ENCODE results near the gene ITGA7.

ITGA7 gene

GRCh38 chr12:55694651-55695050, 13.1 kb downstream of the ITGA7 start:
- Histone ChIP-seq H3K9ac (no peak overlapping the region), H3K27me3 (no peaks in the 10 kb centered on the region), H3K9me3 (no peaks in the 10 kb centered on the region), H3K36me3 (no peaks in the 10 kb centered on the region), H3K4me2 (no peak overlapping the region), H4K20me1 (no peaks in the 10 kb centered on the region), H3K4me1 (no peaks in the 10 kb centered on the region), H3K27ac (no peak overlapping the region), H3K4me3 (no peak overlapping the region)
- TF ChIP-seq Cebpa-rat (IDR thresholded peaks at IDR 0.05) = no peak

GRCh38 chr12:55694188-55694515, 13.6 kb downstream of the ITGA7 start:
- Histone ChIP-seq H3K4me2 (no peak overlapping the region), H3K9ac (no peak overlapping the region), H3K36me3 (no peaks in the 10 kb centered on the region), H3K9me3 (no peaks in the 10 kb centered on the region), H3K27ac (no peak overlapping the region), H3K4me1 (no peaks in the 10 kb centered on the region), H4K20me1 (no peaks in the 10 kb centered on the region), H3K27me3 (no peaks in the 10 kb centered on the region), H3K4me3 (no peak overlapping the region)
- no peak for TF ChIP-seq Cebpa-rat (IDR thresholded peaks at IDR 0.05)

- Histone ChIP-seq H3K36me3 (no peaks in the 10 kb centered on the region), H3K4me2 (no peak overlapping the region), H3K9ac (no peak overlapping the region), H3K4me1 (no peaks in the 10 kb centered on the region), H3K27me3 (no peaks in the 10 kb centered on the region), H3K27ac (no peak overlapping the region), H4K20me1 (no peaks in the 10 kb centered on the region), H3K4me3 (no peak overlapping the region), H3K9me3 (no peaks in the 10 kb centered on the region)
- no peak for TF ChIP-seq Cebpa-rat (IDR thresholded peaks at IDR 0.05)
Observed at GRCh38 chr12:55693323-55694187, 14.1 kb downstream of the ITGA7 start.

GRCh38 chr12:55692631-55693322, 14.9 kb downstream of the ITGA7 start:
- Histone ChIP-seq H3K4me1 (no peaks in the 10 kb centered on the region), H3K9me3 (no peaks in the 10 kb centered on the region), H4K20me1 (no peaks in the 10 kb centered on the region), H3K4me3 (no peak overlapping the region), H3K9ac (no peak overlapping the region), H3K27me3 (no peaks in the 10 kb centered on the region), H3K36me3 (no peaks in the 10 kb centered on the region), H3K27ac (no peak overlapping the region), H3K4me2 (no peak overlapping the region)
- TF ChIP-seq Cebpa-rat (IDR thresholded peaks at IDR 0.05) = no peak

GRCh38 chr12:55688716-55689655, 18.7 kb downstream of the ITGA7 start:
- no peaks in the 10 kb centered on the region for H3K9me3 ChIP-seq
- no peak for TF ChIP-seq Cebpa-rat (IDR thresholded peaks at IDR 0.05)
- H3K9ac ChIP-seq = no peak overlapping the region
- no peaks in the 10 kb centered on the region for H3K36me3 ChIP-seq
- H3K4me2 ChIP-seq = no peak overlapping the region
- no peak overlapping the region for H3K27ac ChIP-seq
- no peaks in the 10 kb centered on the region for H3K4me1 ChIP-seq
- no peaks in the 10 kb centered on the region for H3K27me3 ChIP-seq
- no peaks in the 10 kb centered on the region for H4K20me1 ChIP-seq
- no peak overlapping the region for H3K4me3 ChIP-seq

- H3K9me3 ChIP-seq = no peaks in the 10 kb centered on the region
- no peaks in the 10 kb centered on the region for H3K36me3 ChIP-seq
- H3K27ac ChIP-seq = no peak overlapping the region
- no peak for TF ChIP-seq Cebpa-rat (IDR thresholded peaks at IDR 0.05)
- no peak overlapping the region for H3K4me2 ChIP-seq
- H3K27me3 ChIP-seq = no peaks in the 10 kb centered on the region
- no peak overlapping the region for H3K9ac ChIP-seq
- H3K4me3 ChIP-seq = no peak overlapping the region
- H4K20me1 ChIP-seq = no peaks in the 10 kb centered on the region
- H3K4me1 ChIP-seq = peaks cover 5% of the 10 kb centered on the region
Observed at GRCh38 chr12:55687746-55688145, 20.0 kb downstream of the ITGA7 start.

- H4K20me1 ChIP-seq = no peaks in the 10 kb centered on the region
- no peak overlapping the region for H3K9ac ChIP-seq
- TF ChIP-seq Cebpa-rat (IDR thresholded peaks at IDR 0.05) = no peak
- H3K4me3 ChIP-seq = no peak overlapping the region
- H3K4me1 ChIP-seq = peaks cover 18% of the 10 kb centered on the region
- H3K9me3 ChIP-seq = no peaks in the 10 kb centered on the region
- no peaks in the 10 kb centered on the region for H3K27me3 ChIP-seq
- H3K27ac ChIP-seq = no peak overlapping the region
- H3K36me3 ChIP-seq = no peaks in the 10 kb centered on the region
- H3K4me2 ChIP-seq = no peak overlapping the region
Observed at GRCh38 chr12:55686366-55687010, 21.2 kb downstream of the ITGA7 start.

- peaks cover 20% of the 10 kb centered on the region for H3K4me1 ChIP-seq
- no peak overlapping the region for H3K4me2 ChIP-seq
- no peaks in the 10 kb centered on the region for H3K36me3 ChIP-seq
- TF ChIP-seq Cebpa-rat (IDR thresholded peaks at IDR 0.05) = no peak
- H3K27me3 ChIP-seq = no peaks in the 10 kb centered on the region
- no peak overlapping the region for H3K4me3 ChIP-seq
- no peaks in the 10 kb centered on the region for H3K9me3 ChIP-seq
- no peaks in the 10 kb centered on the region for H4K20me1 ChIP-seq
- no peak overlapping the region for H3K27ac ChIP-seq
- no peak overlapping the region for H3K9ac ChIP-seq
Observed at GRCh38 chr12:55685671-55686070, 22.0 kb downstream of the ITGA7 start.

- Histone ChIP-seq H3K9me3 (no peaks in the 10 kb centered on the region), H3K27ac (no peak overlapping the region), H3K36me3 (no peaks in the 10 kb centered on the region), H3K9ac (no peak overlapping the region), H4K20me1 (no peaks in the 10 kb centered on the region), H3K4me3 (no peak overlapping the region), H3K27me3 (no peaks in the 10 kb centered on the region), H3K4me2 (no peak overlapping the region), H3K4me1 (peaks cover 20% of the 10 kb centered on the region)
- no peak for TF ChIP-seq Cebpa-rat (IDR thresholded peaks at IDR 0.05)
Observed at GRCh38 chr12:55684761-55685370, 22.8 kb downstream of the ITGA7 start.

All from BLaER1 (cell line).